H1 (cell line): ENCODE data around the gene MPPED2.

Experiments
- BRCA1 ChIP-seq: IDR thresholded peaks from 2 replicates; pipeline ENCODE4 v1.6.1; 2012; ENCODE audit warnings: low read depth, low read length, improper control_type of control experiment
- CHD2 ChIP-seq: IDR thresholded peaks from 2 replicates; pipeline ENCODE4 v1.6.1; 2012; ENCODE audit warnings: low read length, improper control_type of control experiment
- GABPA ChIP-seq: IDR thresholded peaks from 2 replicates; pipeline ENCODE4 v1.6.1; 2011; ENCODE audit warnings: mild to moderate bottlenecking, low read length, moderate library complexity, borderline replicate concordance; ENCODE audit not compliant: insufficient read depth
- TAF1 ChIP-seq: IDR thresholded peaks from 2 replicates; pipeline ENCODE4 v1.6.1; 2011; ENCODE audit warnings: mild to moderate bottlenecking, low read depth, low read length
- ZNF274 ChIP-seq: IDR thresholded peaks from 2 replicates; pipeline ENCODE4 v1.7.0; 2012; ENCODE audit warnings: low read length, borderline replicate concordance; ENCODE audit errors: extremely low read depth
- TF ChIP-seq, protein P1 (sequence below), 3 experiments: IDR thresholded peaks; 1 replicate in 2 of 3; 2 replicates in 1 of 3; pipeline versions ENCODE4 v1.5.1 to v1.6.1; 2011; ENCODE audit warnings: low read length in 3 of 3, mild to moderate bottlenecking in 3 of 3, inconsistent platforms in 2 of 3, low read depth in 1 of 3, moderate library complexity in 1 of 3; ENCODE audit not compliant: insufficient read depth in 1 of 3; ENCODE audit errors: control extremely low read depth in 1 of 3

- TF ChIP-seq BRCA1, result no peak
- TF ChIP-seq, protein P1, sequence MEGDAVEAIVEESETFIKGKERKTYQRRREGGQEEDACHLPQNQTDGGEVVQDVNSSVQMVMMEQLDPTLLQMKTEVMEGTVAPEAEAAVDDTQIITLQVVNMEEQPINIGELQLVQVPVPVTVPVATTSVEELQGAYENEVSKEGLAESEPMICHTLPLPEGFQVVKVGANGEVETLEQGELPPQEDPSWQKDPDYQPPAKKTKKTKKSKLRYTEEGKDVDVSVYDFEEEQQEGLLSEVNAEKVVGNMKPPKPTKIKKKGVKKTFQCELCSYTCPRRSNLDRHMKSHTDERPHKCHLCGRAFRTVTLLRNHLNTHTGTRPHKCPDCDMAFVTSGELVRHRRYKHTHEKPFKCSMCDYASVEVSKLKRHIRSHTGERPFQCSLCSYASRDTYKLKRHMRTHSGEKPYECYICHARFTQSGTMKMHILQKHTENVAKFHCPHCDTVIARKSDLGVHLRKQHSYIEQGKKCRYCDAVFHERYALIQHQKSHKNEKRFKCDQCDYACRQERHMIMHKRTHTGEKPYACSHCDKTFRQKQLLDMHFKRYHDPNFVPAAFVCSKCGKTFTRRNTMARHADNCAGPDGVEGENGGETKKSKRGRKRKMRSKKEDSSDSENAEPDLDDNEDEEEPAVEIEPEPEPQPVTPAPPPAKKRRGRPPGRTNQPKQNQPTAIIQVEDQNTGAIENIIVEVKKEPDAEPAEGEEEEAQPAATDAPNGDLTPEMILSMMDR (IDR thresholded peaks at IDR 0.05; ENCODE audit: control extremely low read depth in 1 of 3, insufficient read depth in 1 of 3, low read depth in 1 of 3, low read length in 3 of 3), result no peak
- no peak for TF ChIP-seq GABPA
- no peak for TF ChIP-seq TAF1
- TF ChIP-seq CHD2, result no peak
- TF ChIP-seq ZNF274, result no peak
Observed at GRCh38 chr11:30381879-30382278, 204.3 kb downstream of the MPPED2 start.
